K562 (cell line): ENCODE results near the gene EEF2. TPM values are rescaled to one million over a fixed set of nuclear protein-coding genes. Genes with fewer than 3 reads are reported as not detected.
"Not testable (repeated sequence)": the region's sequence is repeated elsewhere in the genome, so short reads cannot be mapped to it uniquely, and the experiment has no call there.

Experiments
- ARID1B ChIP-seq: fragments of 450-650 bp; IDR thresholded peaks from 2 replicates; pipeline ENCODE4 v1.6.1; 2016; ENCODE audit warnings: antibody characterized with exemption, mild to moderate bottlenecking, inconsistent platforms
- ATF3 ChIP-seq, 2 experiments: fragments of 450-650 bp in 1 of 2; sonication (generic) in 1 of 2; formaldehyde crosslinking in 1 of 2; IDR thresholded peaks in 1 of 2; conservative IDR thresholded peaks in 1 of 2; 2 replicates each; pipeline versions ENCODE4 v1.6.1 to v1.8.1; 2016 to 2023; ENCODE audit warnings: mild to moderate bottlenecking in 2 of 2, moderate library complexity in 2 of 2, inconsistent platforms in 1 of 2, missing genetic modification reagents in 1 of 2
- CEBPB ChIP-seq: fragments of 450-650 bp; IDR thresholded peaks from 2 replicates; pipeline ENCODE4 v1.6.1; 2016; ENCODE audit warnings: missing genetic modification characterization, missing compliant biosample characterization
- DPF2 ChIP-seq: fragments of 450-650 bp; IDR thresholded peaks from 2 replicates; pipeline ENCODE4 v1.6.1; 2016
- EP300 ChIP-seq: IDR thresholded peaks from 2 replicates; pipeline ENCODE4 v1.6.1; 2012; ENCODE audit warnings: low read length, improper control_type of control experiment
- FOXJ2 ChIP-seq: fragments of 200-800 bp; sonication (Bioruptor generic); IDR thresholded peaks from 2 replicates; pipeline ENCODE4 v1.6.1; 2016; ENCODE audit warnings: missing genetic modification characterization, missing compliant biosample characterization
- HDAC2 ChIP-seq: fragments of 450-650 bp; IDR thresholded peaks from 2 replicates; pipeline ENCODE4 v1.6.1; 2016; ENCODE audit warnings: mild to moderate bottlenecking
- ID3 ChIP-seq, 2 experiments: fragments of 250-450 bp in 1 of 2; fragments of 450-650 bp in 1 of 2; sonication (Bioruptor Pico) in 1 of 2; IDR thresholded peaks; 2 replicates each; pipeline versions ENCODE4 v1.6.1 to v1.8.0; 2016 to 2021; ENCODE audit warnings: mild to moderate bottlenecking in 2 of 2, moderate library complexity in 2 of 2, missing compliant biosample characterization in 1 of 2, missing genetic modification characterization in 1 of 2
- MAFG ChIP-seq: fragments of 450-650 bp; conservative IDR thresholded peaks from 2 replicates; pipeline ENCODE4 v1.6.1; 2016; ENCODE audit warnings: missing genetic modification characterization, missing compliant biosample characterization
- MAFK ChIP-seq: IDR thresholded peaks from 2 replicates; pipeline ENCODE4 v1.6.1; 2011; ENCODE audit warnings: low read length, improper control_type of control experiment
- MLLT1 ChIP-seq, 2 experiments: fragments of 450-650 bp; IDR thresholded peaks; 2 replicates each; pipeline ENCODE4 v1.6.1; 2016
- MTA1 ChIP-seq: fragments of 450-650 bp; IDR thresholded peaks from 2 replicates; pipeline ENCODE4 v1.6.1; 2017; ENCODE audit warnings: borderline replicate concordance
- MTA2 ChIP-seq: fragments of 450-650 bp; IDR thresholded peaks from 2 replicates; pipeline ENCODE4 v1.6.1; 2016; ENCODE audit warnings: low read depth
- NCOR1 ChIP-seq: fragments of 450-650 bp; IDR thresholded peaks from 2 replicates; pipeline ENCODE4 v1.6.1; 2016; ENCODE audit warnings: mild to moderate bottlenecking, moderate library complexity
- NFE2 ChIP-seq: IDR thresholded peaks from 2 replicates; pipeline ENCODE4 v1.6.1; 2014; ENCODE audit warnings: antibody characterized with exemption, low read depth
- SMARCA4 ChIP-seq: fragments of 450-650 bp; IDR thresholded peaks from 2 replicates; pipeline ENCODE4 v1.6.1; 2016
- SMARCC2 ChIP-seq: fragments of 450-650 bp; IDR thresholded peaks from 2 replicates; pipeline ENCODE4 v1.6.1; 2017; ENCODE audit warnings: antibody characterized with exemption, moderate library complexity, mild to moderate bottlenecking, low read depth
- SOX6 ChIP-seq: fragments of 450-650 bp; IDR thresholded peaks from 2 replicates; pipeline ENCODE4 v1.6.1; 2014; ENCODE audit warnings: mild to moderate bottlenecking
- TOE1 ChIP-seq, 2 experiments: fragments of 450-650 bp in 1 of 2; sonication (generic) in 1 of 2; formaldehyde crosslinking in 1 of 2; IDR thresholded peaks; 2 replicates each; pipeline versions ENCODE4 v1.7.1 to v1.8.0; 2016 to 2022; ENCODE audit warnings: borderline replicate concordance in 2 of 2, mild to moderate bottlenecking in 2 of 2, antibody characterized with exemption in 1 of 2, inconsistent platforms in 1 of 2, low read depth in 1 of 2, missing genetic modification reagents in 1 of 2, moderate library complexity in 1 of 2
- TRIM24 ChIP-seq, 2 experiments: fragments of 450-650 bp; IDR thresholded peaks; 2 replicates each; pipeline ENCODE4 v1.6.1; 2016
- ZEB2 ChIP-seq: fragments of 450-650 bp; IDR thresholded peaks from 2 replicates; pipeline ENCODE4 v1.6.1; 2016
- ZNF316 ChIP-seq: fragments of 450-650 bp; IDR thresholded peaks from 2 replicates; pipeline ENCODE4 v1.6.1; 2016
- ZNF592 ChIP-seq: fragments of 450-650 bp; IDR thresholded peaks from 2 replicates; pipeline ENCODE4 v1.6.1; 2017; ENCODE audit warnings: antibody characterized with exemption, mild to moderate bottlenecking
- polyA plus RNA-seq, 8 experiments: library from polyadenylated mRNA; depleted of rRNA in 4 of 8; stranded (reverse) in 5 of 8; unstranded in 3 of 8; fragments of >200 nt; fragmentation: Nextera tagmentation in 2 of 8; fragmentation: Illumina TruSeq in 1 of 8; extraction: Ambion mirVana in 2 of 8; extraction: Trizol in 1 of 8; gene quantifications; 2 replicates each; pipeline versions ENCODE4 v1.2.1 to v1.2.3, GENCODE V29; 2011 to 2014; ENCODE audit warnings: inconsistent platforms in 1 of 8, missing spikeins in 1 of 8
- total RNA-seq, 7 experiments: library from RNA; depleted of rRNA in 6 of 7; stranded (reverse); fragments of >200 nt in 6 of 7; fragmentation: Illumina TruSeq in 2 of 7; extraction: Trizol in 2 of 7; gene quantifications; 2 replicates each; pipeline versions ENCODE4 v1.2.1 to v1.2.3, GENCODE V29; 2011 to 2021; ENCODE audit warnings: low replicate concordance in 1 of 7

The EEF2 gene
- total and polyA plus RNA-seq, 9 of the 15 experiments (the other 6 are each of a cell fraction or from before 2014, with no cell fraction given), result 372 to 3,003 (median 1,453) TPM

- TF ChIP-seq SMARCC2 (peak; percentile 80; the same call in 1 of the 2 replicates), CEBPB (tag) (peak; percentile 75), DPF2 (peak; percentile 95), NCOR1 (peak; percentile 52; the same call in 1 of the 2 replicates), MTA2 (peak; percentile 68), NFE2 (peak; percentile 86), SOX6 (peak; percentile 49; the same call in 1 of the 2 replicates), TRIM24 (IDR thresholded peaks at IDR 0.05) (peak; percentile 65 to 76), TOE1 (IDR thresholded peaks at IDR 0.05; ENCODE audit: borderline replicate concordance) (0 out of 2 replicates have a peak, but pooled peaks have one; percentile 22), MTA1 (peak; percentile 69; the same call in 1 of the 2 replicates), ARID1B (peak; percentile 88), FOXJ2 (tag) (0 out of 2 replicates have a peak, but pooled peaks have one; percentile 49), MAFK (peak; percentile 62; the same call in 1 of the 2 replicates), ID3 (tag; IDR thresholded peaks at IDR 0.05) (0 out of 2 replicates have a peak, but pooled peaks have one; percentile 37), MAFG (tag) (peak; percentile 81), SMARCA4 (peak; percentile 85), ZNF592 (peak; percentile 84; the same call in 1 of the 2 replicates), ZEB2 (peak; percentile 58; the same call in 1 of the 2 replicates), MLLT1 (IDR thresholded peaks at IDR 0.05) (peak in 1 of 2 experiments; percentile 44; a peak in 1 of 4 replicates), ATF3 (IDR thresholded peaks at IDR 0.05) (peak; percentile 22; the same call in 1 of the 2 replicates), ZNF316 (peak; percentile 87), HDAC2 (peak; percentile 57; the same call in 1 of the 2 replicates), EP300 (peak; percentile 52; the same call in 1 of the 2 replicates)
- not testable (repeated sequence) for TF ChIP-seq TOE1 (CRISPR knock-in tag; IDR thresholded peaks at IDR 0.05; ENCODE audit: borderline replicate concordance, low read depth); ID3 (CRISPR knock-in tag; IDR thresholded peaks at IDR 0.05); ATF3 (CRISPR knock-in tag; conservative IDR thresholded peaks at IDR 0.05)
Observed at GRCh38 chr19:4005436-4005835, 20.2 kb upstream of the EEF2 start (continued).
